CD4-positive, alpha-beta T cell (primary cell): ENCODE data around the gene MS4A10. TPM values are rescaled to one million over a fixed set of nuclear protein-coding genes. Genes with fewer than 3 reads are reported as not detected.

Experiments used
- ATAC-seq: fragments of 200-7000 bp; cut with Tn5 transposase; one replicate; pipeline ENCODE4 v1.10.0; 2022; ENCODE audit warnings: mild to moderate bottlenecking; ENCODE audit not compliant: poor library complexity
- CTCF ChIA-PET: fragments of 350-600 bp; sonication (Branson Sonifier 250); formaldehyde crosslinking; loops from one replicate; lab custom pipeline; 2021; ENCODE audit warnings: antibody characterized with exemption, inconsistent platforms; lab: Charles Lee
- POLR2A ChIA-PET: fragments of 350-600 bp; sonication (Branson Sonifier 250); formaldehyde crosslinking; loops from one replicate; lab custom pipeline; 2021; ENCODE audit warnings: antibody characterized with exemption, inconsistent platforms; lab: Charles Lee
- DNase-seq, 14 experiments: peaks; one replicate each; pipeline ENCODE4 v3.0.0-alpha.2; 2013 to 2020; ENCODE audit warnings: mixed read lengths in 2 of 14
- H3K27ac ChIP-seq, 2 donors: one replicate each; pipeline versions ENCODE4 v1.5.1 to v1.7.0; 2013; ENCODE audit warnings: low read length in 2 of 2, low read depth in 1 of 2, mild to moderate bottlenecking in 1 of 2
- H3K27me3 ChIP-seq, 2 experiments: 1 replicate in 1 of 2; 2 replicates in 1 of 2; pipeline versions ENCODE4 v1.6.1 to v1.7.0; 2013; ENCODE audit warnings: low read length in 2 of 2, control low read depth in 1 of 2, mild to moderate bottlenecking in 1 of 2, moderate library complexity in 1 of 2; ENCODE audit not compliant: insufficient read depth in 2 of 2, control insufficient read depth in 1 of 2
- H3K36me3 ChIP-seq: one replicate; pipeline ENCODE4 v1.6.1; 2013; ENCODE audit warnings: low read length, control low read depth; ENCODE audit not compliant: insufficient read depth
- H3K4me1 ChIP-seq: one replicate; pipeline ENCODE4 v1.6.1; 2013; ENCODE audit warnings: low read length, control low read depth; ENCODE audit not compliant: insufficient read depth
- H3K4me3 ChIP-seq: one replicate; pipeline ENCODE4 v1.5.1; 2013; ENCODE audit warnings: mild to moderate bottlenecking, low read length, moderate library complexity
- H3K9me3 ChIP-seq, 2 experiments: 1 replicate in 1 of 2; 2 replicates in 1 of 2; pipeline versions ENCODE4 v1.6.1 to v1.7.0; 2013; ENCODE audit warnings: low read length in 2 of 2, mild to moderate bottlenecking in 2 of 2, control low read depth in 1 of 2, moderate library complexity in 1 of 2; ENCODE audit not compliant: control insufficient read depth in 1 of 2, insufficient read depth in 1 of 2
- H3K27ac Mint-ChIP-seq: one replicate; pipeline ENCODE4 v1.8.0; 2020; ENCODE audit warnings: mixed read lengths
- H3K27me3 Mint-ChIP-seq: one replicate; pipeline ENCODE4 v1.8.0; 2021; ENCODE audit warnings: mixed read lengths
- H3K36me3 Mint-ChIP-seq: one replicate; pipeline ENCODE4 v1.8.0; 2021; ENCODE audit warnings: low read depth, mixed read lengths
- H3K4me1 Mint-ChIP-seq: one replicate; pipeline ENCODE4 v1.8.0; 2021; ENCODE audit warnings: low read depth, mixed read lengths
- H3K4me3 Mint-ChIP-seq: one replicate; pipeline ENCODE4 v1.8.0; 2020; ENCODE audit warnings: mild to moderate bottlenecking, mixed read lengths
- H3K9me3 Mint-ChIP-seq: one replicate; pipeline ENCODE4 v1.8.0; 2020; ENCODE audit warnings: mixed read lengths
- intact Hi-C, 2 experiments: fragments of 100-400 bp; cut with DNase I in 1 of 2; cut with micrococcal nuclease in 1 of 2; formaldehyde crosslinking; loops; one replicate each; pipeline versions ENCODE4 v1.15.1 to v1.9.0; 2023 to 2025; cut with DNase I, micrococcal nuclease
- total RNA-seq, 174 experiments: library from RNA in 2 of 174; stranded (reverse) in 2 of 174; gene quantifications; one replicate each; pipeline ENCODE4 v1.2.3 and lab custom pipeline; 2021 to 2026
- TF ChIP-seq, protein P1 (sequence below): fragments of 200-600 bp; IDR thresholded peaks from one replicate; pipeline ENCODE4 v1.8.0; 2022; ENCODE audit warnings: antibody characterized with exemption, mild to moderate bottlenecking

The MS4A10 gene
- total RNA-seq, 2 experiments from 2014 or later = not detected

GRCh38 chr11:60741421-60741820 is 43.7 kb upstream of the MS4A10 start:
- ChIA-PET POLR2A (no interaction called here), CTCF (no interaction called here)
- H3K36me3 ChIP-seq = no peaks in the 10 kb centered on the region
- peaks cover 0 to 3% of the 10 kb centered on the region in 2 experiments for H3K27me3 ChIP-seq
- no peaks in the 10 kb centered on the region for H3K9me3 ChIP-seq
- no peak overlapping the region for H3K27ac ChIP-seq
- no peak overlapping the region for H3K4me3 ChIP-seq
- Mint-ChIP-seq H3K4me1 (no peaks in the 10 kb centered on the region), H3K4me3 (no peak overlapping the region), H3K36me3 (no peaks in the 10 kb centered on the region), H3K27ac (no peak overlapping the region), H3K9me3 (no peaks in the 10 kb centered on the region), H3K27me3 (peaks cover 34% of the 10 kb centered on the region)
- no peaks in the 10 kb centered on the region for H3K4me1 ChIP-seq
- ATAC-seq = no peak
- intact Hi-C loops = no loop called here
- no peak for DNase-seq
- TF ChIP-seq, protein P1, sequence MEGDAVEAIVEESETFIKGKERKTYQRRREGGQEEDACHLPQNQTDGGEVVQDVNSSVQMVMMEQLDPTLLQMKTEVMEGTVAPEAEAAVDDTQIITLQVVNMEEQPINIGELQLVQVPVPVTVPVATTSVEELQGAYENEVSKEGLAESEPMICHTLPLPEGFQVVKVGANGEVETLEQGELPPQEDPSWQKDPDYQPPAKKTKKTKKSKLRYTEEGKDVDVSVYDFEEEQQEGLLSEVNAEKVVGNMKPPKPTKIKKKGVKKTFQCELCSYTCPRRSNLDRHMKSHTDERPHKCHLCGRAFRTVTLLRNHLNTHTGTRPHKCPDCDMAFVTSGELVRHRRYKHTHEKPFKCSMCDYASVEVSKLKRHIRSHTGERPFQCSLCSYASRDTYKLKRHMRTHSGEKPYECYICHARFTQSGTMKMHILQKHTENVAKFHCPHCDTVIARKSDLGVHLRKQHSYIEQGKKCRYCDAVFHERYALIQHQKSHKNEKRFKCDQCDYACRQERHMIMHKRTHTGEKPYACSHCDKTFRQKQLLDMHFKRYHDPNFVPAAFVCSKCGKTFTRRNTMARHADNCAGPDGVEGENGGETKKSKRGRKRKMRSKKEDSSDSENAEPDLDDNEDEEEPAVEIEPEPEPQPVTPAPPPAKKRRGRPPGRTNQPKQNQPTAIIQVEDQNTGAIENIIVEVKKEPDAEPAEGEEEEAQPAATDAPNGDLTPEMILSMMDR = no peak

DNA sequence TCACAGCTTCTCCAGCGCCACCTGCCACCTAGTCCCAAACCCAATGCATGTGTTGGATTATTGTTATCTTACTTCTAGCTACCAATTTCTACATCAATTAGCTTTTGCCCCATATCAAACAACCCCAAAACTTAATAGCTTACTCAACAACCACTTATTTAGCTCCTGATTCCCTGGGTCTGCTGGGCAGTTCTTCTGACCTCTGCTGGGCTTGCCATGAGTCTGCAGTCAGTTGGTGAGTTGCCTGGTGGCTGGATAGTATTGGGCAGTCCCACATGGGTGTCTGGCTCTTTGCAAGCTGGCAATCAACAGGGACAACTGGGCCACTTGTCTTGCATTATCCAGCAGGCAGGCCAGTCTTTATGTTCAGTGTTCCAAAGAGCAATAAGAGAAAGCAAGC is 42.1 kb upstream of the MS4A10 start:
- ChIA-PET POLR2A (no interaction called here), CTCF (no interaction called here)
- no peak for DNase-seq
- H3K27me3 Mint-ChIP-seq = peaks cover 25% of the 10 kb centered on the region
- Histone ChIP-seq H3K9me3 (no peaks in the 10 kb centered on the region), H3K27me3 (peaks cover 0 to 3% of the 10 kb centered on the region in 2 experiments), H3K4me3 (no peak overlapping the region), H3K27ac (no peak overlapping the region), H3K36me3 (no peaks in the 10 kb centered on the region), H3K4me1 (no peaks in the 10 kb centered on the region)
- ATAC-seq = no peak
- H3K9me3 Mint-ChIP-seq = peaks cover 2% of the 10 kb centered on the region
- intact Hi-C loops = no loop called here
- no peaks in the 10 kb centered on the region for H3K36me3 Mint-ChIP-seq
- no peaks in the 10 kb centered on the region for H3K4me1 Mint-ChIP-seq
- H3K27ac Mint-ChIP-seq = no peak overlapping the region
- TF ChIP-seq, protein P1 = no peak
- H3K4me3 Mint-ChIP-seq = no peak overlapping the region

DNA sequence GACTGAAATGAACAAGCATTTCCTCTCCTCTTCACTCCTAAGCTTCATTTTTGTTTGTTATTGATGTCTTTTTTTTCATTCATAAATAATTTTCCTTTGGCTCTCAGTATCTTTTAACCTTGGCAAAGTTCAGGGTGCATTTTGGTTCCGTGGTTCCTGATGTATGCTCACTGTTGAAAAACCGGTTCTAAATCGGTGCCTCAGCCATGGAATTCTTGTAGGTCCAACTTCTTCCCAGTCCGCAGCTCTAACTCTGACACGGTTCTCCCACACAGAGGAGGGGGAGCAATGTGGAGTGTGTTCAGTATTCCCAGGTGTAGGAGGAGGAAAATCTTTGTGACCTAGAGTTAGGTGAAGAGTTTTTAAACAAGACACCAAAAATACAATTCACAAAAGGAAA is 41.0 kb upstream of the MS4A10 start:
- Histone ChIP-seq H3K4me3 (no peak overlapping the region), H3K9me3 (no peaks in the 10 kb centered on the region), H3K27ac (no peak overlapping the region), H3K36me3 (no peaks in the 10 kb centered on the region), H3K27me3 (peaks cover 0 to 2% of the 10 kb centered on the region in 2 experiments), H3K4me1 (no peaks in the 10 kb centered on the region)
- H3K4me1 Mint-ChIP-seq = no peaks in the 10 kb centered on the region
- intact Hi-C loops = no loop called here
- peaks cover 2% of the 10 kb centered on the region for H3K9me3 Mint-ChIP-seq
- ChIA-PET CTCF (no interaction called here), POLR2A (no interaction called here)
- no peak overlapping the region for H3K27ac Mint-ChIP-seq
- no peak overlapping the region for H3K4me3 Mint-ChIP-seq
- TF ChIP-seq, protein P1 = no peak
- DNase-seq = no peak
- no peak for ATAC-seq
- H3K27me3 Mint-ChIP-seq = peaks cover 19% of the 10 kb centered on the region
- H3K36me3 Mint-ChIP-seq = no peaks in the 10 kb centered on the region
